NT2/D1 (cell line): ENCODE results near the gene GARNL3.

Experiments
- YY1 ChIP-seq: IDR thresholded peaks from 2 replicates; pipeline ENCODE4 v1.6.1; 2011; ENCODE audit not compliant: insufficient read length, insufficient read depth
- ZNF274 ChIP-seq: IDR thresholded peaks from 2 replicates; pipeline ENCODE4 v1.6.1; 2011; ENCODE audit warnings: mild to moderate bottlenecking, low read depth, low read length

GRCh38 chr9:127218818-127219217, 45.8 kb upstream of the GARNL3 start:
- TF ChIP-seq ZNF274 (no peak), YY1 (no peak)
